HG02610 (cell line): ENCODE data around the gene SLIT3.
"Not testable (repeated sequence)": the region's sequence is repeated elsewhere in the genome, so short reads cannot be mapped to it uniquely, and the experiment has no call there.

ENCODE experiments used
- ATAC-seq: cut with Tn5 transposase; IDR thresholded peaks from one replicate; pipeline ENCODE4 v1.9.1; 2021; ENCODE audit warnings: mild to moderate bottlenecking, moderate library complexity; ENCODE audit not compliant: unreplicated experiment

Gene SLIT3

DNA sequence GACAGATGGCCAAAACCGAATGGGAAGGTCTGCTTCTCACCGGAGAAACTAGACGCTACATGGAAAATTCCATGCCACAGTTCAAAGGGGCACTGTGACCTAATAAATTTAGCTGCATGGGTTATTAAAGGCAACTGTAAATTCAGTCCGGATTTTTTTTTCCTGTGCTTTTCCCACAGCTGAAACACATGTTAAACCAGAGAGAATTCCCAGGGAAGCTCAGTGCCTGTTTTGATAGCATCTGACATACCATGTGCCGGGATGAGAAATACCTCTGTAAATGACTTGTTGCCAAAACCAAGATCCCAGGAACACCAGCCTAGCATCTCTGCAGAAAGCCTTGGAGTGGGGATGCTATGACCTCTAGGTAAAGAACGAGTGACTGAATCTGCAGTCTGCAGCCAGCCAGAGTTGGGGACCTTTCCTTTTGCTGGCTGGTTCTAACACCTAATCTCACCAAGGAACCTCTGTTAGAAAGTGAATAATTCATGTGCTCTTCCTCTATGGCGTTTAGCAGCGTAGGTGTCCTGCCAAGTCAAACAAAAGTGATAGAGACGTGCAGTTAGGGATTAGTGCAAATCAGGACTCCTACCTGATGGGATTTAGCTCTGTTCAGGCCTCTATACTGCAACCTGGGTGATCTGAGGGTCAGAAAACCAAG is 77.9 kb downstream of the SLIT3 start:
- ATAC-seq: no peak

DNA sequence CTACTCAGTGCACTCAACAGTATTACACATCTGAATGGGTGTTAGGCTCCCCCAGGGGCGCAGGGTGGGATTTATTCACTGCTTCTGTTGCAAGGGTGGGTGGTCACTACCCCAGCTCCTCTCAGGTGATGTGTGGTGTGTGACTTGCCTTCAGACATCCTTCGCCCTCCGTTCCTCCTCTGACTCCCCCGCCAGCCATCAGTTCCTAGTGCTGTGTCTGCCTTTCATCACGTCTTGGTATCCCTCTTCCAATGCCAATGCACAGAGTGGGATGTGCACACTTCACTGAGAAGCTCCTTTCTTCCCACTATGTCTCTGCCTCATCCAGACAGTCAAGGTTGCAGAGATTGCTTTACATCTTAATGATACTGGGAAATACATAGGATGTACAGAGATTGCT is 79.4 kb downstream of the SLIT3 start:
- ATAC-seq: no peak

GRCh38 chr5:169219961-169220360 is 81.0 kb downstream of the SLIT3 start:
- no peak for ATAC-seq

DNA sequence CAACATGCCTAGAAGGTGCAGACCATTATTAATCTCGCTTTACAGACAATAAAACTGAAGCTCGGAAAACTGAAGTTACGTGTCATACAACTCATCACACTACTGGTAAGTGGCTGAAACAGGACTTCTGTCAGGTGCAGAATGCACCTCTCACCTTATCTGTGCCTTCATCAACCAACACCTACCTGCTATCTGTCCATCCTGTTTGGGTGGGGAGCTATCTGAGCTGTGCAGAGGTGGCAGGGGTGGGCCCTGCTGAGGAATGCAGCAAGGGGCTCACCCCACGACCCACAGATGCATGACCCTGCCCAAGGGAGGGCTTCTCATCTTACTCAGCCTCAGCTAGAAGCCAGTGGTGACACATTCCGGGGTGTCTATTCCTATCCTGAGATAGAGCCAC is 81.6 kb downstream of the SLIT3 start:
- ATAC-seq: no peak

- ATAC-seq: no peak
Observed at GRCh38 chr5:169218861-169219260, 82.1 kb downstream of the SLIT3 start.

GRCh38 chr5:169218176-169218575 is 82.8 kb downstream of the SLIT3 start:
- ATAC-seq: no peak

GRCh38 chr5:169216866-169217265 is 84.1 kb downstream of the SLIT3 start:
- no peak for ATAC-seq

GRCh38 chr5:169213479-169213878 is 87.5 kb downstream of the SLIT3 start:
- no peak for ATAC-seq

- not testable (repeated sequence) for ATAC-seq
Observed at GRCh38 chr5:169211761-169212160, 89.2 kb downstream of the SLIT3 start.

- no peak for ATAC-seq
Observed at GRCh38 chr5:169204788-169205400, 96.0 kb downstream of the SLIT3 start.

DNA sequence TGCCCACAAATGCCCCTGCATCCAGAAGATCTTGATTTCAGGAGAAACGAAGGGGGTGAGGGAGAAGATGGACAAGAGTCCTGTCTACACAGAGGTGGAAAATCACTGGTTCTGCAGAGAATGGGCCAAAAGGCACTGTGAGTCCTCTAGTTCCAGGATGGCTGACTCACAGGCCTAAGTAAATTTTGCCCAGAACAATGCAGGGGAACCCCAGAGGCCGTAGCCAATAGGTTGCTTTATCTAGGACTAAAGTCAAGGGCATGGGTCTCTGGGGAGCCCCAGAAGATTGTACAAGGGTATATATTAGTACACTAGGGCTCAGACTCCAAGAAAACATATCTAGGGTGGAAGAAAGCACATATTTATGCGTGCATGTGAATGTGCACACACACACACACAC is 98.0 kb downstream of the SLIT3 start:
- ATAC-seq: no peak

DNA sequence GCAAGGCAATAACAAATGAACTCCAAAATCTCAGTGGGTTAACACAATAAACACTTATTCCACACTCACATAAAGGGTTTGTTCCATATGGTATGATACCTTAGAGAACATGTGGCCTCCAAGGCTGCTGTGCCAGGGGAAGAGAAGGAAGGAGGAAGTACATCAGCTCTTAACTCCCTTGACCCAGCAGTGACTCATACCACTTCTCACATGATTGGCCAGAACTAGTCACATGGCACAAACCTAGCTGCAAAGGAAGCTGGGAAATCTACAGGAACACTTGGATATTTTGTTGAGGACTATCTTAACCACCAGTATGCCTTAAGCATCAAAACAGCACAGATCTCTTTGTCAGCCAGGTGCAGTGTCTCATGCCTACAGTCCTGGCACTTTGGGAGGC is 99.3 kb downstream of the SLIT3 start:
- no peak for ATAC-seq

- no peak for ATAC-seq
Observed at GRCh38 chr5:169200125-169200778, 100.7 kb downstream of the SLIT3 start.

- no peak for ATAC-seq
Observed at GRCh38 chr5:169197343-169197742, 103.6 kb downstream of the SLIT3 start.

- ATAC-seq: no peak
Observed at GRCh38 chr5:169196059-169196458, 104.9 kb downstream of the SLIT3 start.

DNA sequence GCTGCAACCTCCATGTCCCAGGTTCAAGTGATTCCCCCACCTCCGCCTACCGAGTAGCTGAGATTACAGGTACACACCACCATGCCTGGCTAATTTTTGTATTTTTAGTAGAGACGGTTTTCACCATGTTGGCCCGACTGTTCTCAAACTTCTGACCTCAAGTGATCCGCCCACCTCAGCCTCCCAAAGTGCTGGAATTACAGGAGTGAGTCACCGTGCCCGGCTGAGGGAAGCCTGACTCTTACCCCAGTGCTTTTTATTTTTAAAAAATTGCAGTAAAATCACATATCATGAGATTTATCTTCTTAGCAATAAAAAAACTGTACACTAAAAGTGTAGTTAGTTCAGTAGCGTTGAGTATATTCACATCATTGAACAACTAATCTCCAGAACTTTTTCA is 105.3 kb downstream of the SLIT3 start:
- no peak for ATAC-seq

DNA sequence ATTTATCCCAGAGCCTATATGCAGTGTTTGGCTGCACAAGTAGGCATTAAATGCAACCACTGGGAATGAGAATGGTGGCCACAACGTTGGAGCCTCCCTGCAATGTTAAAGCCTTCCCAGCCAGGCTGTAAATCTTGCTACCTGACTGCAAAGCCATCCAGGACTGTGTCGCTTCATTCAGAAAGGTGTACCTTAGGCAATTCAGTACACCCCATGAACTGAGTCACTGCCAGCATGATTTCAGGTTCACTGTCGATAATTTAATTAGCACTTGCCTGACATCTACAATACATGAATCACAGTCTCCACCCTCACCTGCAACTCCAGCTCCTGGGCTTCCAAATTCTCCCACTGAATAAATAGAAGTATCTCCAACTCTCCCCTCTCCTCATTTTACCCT is 108.4 kb downstream of the SLIT3 start:
- ATAC-seq: no peak

- no peak for ATAC-seq
Observed at GRCh38 chr5:169190849-169191248, 110.1 kb downstream of the SLIT3 start.

DNA sequence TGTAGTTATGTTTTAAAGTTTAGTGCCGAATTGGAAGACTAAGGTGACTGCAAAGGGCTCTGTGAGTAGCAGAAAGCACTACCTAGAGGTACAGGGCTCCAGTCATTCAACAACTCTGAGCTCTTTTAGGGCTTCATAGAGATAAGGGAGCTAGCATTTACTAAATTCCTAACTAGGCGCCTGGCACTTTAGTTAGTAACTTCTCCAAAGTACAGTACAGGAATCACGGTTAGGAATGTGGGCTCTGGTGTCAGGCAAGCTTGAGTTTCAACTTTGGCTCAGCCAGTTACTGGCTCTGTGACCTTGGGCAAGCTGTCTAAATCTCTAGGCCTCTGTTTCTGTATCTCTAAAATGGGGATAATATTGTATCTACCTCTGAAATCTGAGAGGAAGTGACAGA is 115.3 kb downstream of the SLIT3 start:
- ATAC-seq: no peak

- no peak for ATAC-seq
Observed at GRCh38 chr5:169183576-169183975, 117.4 kb downstream of the SLIT3 start.

GRCh38 chr5:169182797-169183196 is 118.1 kb downstream of the SLIT3 start:
- ATAC-seq: no peak

GRCh38 chr5:169181814-169182213 is 119.1 kb downstream of the SLIT3 start:
- ATAC-seq: no peak
